AG04450 (cell line): ENCODE results near the gene DCHS2. TPM values are rescaled to one million over a fixed set of nuclear protein-coding genes. Genes with fewer than 3 reads are reported as not detected.
A peak's percentile ranks its signal among the peaks of the same experiment; 100 is the strongest.

Experiments
- CTCF ChIA-PET: fragments of 300-600, 350-600 bp; formaldehyde crosslinking; extraction: SDS; loops from one replicate; lab custom pipeline; 2022; ENCODE audit warnings: antibody characterized with exemption, inconsistent platforms; lab: Charles Lee
- POLR2A ChIA-PET: fragments of 350-600 bp; formaldehyde crosslinking; extraction: SDS; loops from one replicate; lab custom pipeline; 2021; ENCODE audit warnings: antibody characterized with exemption, inconsistent platforms; lab: Yijun Ruan, JAX
- DNase-seq: peaks from one replicate; pipeline ENCODE4 v3.0.0-alpha.2; 2011; ENCODE audit warnings: low read depth, low spot score
- H3K27ac ChIP-seq: one replicate; pipeline ENCODE4 v1.5.1; 2012; ENCODE audit warnings: low read depth, low read length, control low read depth
- H3K27me3 ChIP-seq: one replicate; pipeline ENCODE4 v1.6.0; 2012; ENCODE audit warnings: low read length; ENCODE audit not compliant: control insufficient read depth, insufficient read depth
- H3K4me3 ChIP-seq: 2 replicates; pipeline ENCODE4 v1.5.1; 2011; ENCODE audit warnings: mild to moderate bottlenecking, low read depth, low read length, control low read depth
- H3K9me3 ChIP-seq: 2 replicates; pipeline ENCODE4 v1.5.1; 2012; ENCODE audit warnings: low read length; ENCODE audit not compliant: control insufficient read depth, insufficient read depth
- polyA plus RNA-seq: library from polyadenylated mRNA; depleted of rRNA; stranded (reverse); fragments of >200 nt; gene quantifications from 2 replicates; pipeline ENCODE4 v1.2.3, GENCODE V29; 2011
- TF ChIP-seq, protein P1 (sequence below): IDR thresholded peaks from 2 replicates; pipeline ENCODE4 v1.5.1; 2011; ENCODE audit warnings: low read depth, low read length, control low read depth, inconsistent platforms

DCHS2 gene
- polyA plus RNA-seq, 1 experiment = not detected

DNA sequence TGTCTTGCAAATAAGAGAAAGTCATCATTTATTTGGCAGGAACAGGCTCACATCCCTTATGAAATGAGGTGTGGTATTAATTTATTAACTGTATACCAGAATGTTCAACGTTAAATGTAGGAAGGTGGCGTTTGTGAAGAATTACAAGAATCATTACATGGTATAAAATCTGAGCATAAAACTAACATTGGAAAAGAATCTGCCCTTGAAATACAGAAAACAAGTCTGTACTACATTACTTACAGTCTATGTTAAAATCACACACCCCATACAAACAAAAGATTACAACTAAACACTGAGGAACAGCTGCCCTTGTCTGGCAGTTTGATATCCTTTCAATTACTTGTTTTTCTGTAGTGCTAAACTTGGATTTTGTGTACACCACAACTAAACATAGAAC is 131.1 kb downstream of the DCHS2 start:
- TF ChIP-seq, protein P1, sequence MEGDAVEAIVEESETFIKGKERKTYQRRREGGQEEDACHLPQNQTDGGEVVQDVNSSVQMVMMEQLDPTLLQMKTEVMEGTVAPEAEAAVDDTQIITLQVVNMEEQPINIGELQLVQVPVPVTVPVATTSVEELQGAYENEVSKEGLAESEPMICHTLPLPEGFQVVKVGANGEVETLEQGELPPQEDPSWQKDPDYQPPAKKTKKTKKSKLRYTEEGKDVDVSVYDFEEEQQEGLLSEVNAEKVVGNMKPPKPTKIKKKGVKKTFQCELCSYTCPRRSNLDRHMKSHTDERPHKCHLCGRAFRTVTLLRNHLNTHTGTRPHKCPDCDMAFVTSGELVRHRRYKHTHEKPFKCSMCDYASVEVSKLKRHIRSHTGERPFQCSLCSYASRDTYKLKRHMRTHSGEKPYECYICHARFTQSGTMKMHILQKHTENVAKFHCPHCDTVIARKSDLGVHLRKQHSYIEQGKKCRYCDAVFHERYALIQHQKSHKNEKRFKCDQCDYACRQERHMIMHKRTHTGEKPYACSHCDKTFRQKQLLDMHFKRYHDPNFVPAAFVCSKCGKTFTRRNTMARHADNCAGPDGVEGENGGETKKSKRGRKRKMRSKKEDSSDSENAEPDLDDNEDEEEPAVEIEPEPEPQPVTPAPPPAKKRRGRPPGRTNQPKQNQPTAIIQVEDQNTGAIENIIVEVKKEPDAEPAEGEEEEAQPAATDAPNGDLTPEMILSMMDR = no peak
- no peak overlapping the region for H3K27ac ChIP-seq
- H3K4me3 ChIP-seq = no peak overlapping the region
- H3K27me3 ChIP-seq = no peaks in the 10 kb centered on the region
- H3K9me3 ChIP-seq = no peaks in the 10 kb centered on the region
- no peak for DNase-seq
- CTCF ChIA-PET = no interaction called here
- POLR2A ChIA-PET = no interaction called here

DNA sequence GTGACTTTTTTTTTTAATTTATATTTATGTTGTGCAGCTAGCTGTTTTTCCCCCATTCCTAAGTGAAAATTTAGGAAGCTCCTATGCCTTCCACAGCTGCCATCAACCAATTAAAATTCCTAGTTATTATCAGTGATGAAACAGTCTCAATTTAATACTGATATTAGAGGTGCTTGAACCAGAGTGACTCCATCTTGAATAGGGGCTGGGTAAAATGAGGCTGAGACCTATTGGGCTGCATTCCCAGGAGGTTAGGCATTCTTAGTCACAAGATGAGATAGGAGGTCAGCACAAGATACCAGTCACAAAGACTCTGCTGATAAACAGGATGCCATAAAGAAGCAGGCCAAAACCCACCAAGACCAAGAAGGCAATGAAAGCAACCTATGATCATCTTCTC is 136.7 kb downstream of the DCHS2 start:
- H3K4me3 ChIP-seq = no peak overlapping the region
- TF ChIP-seq, protein P1 = no peak
- ChIA-PET POLR2A (no interaction called here), CTCF (no interaction called here)
- no peaks in the 10 kb centered on the region for H3K9me3 ChIP-seq
- H3K27ac ChIP-seq = no peak overlapping the region
- no peaks in the 10 kb centered on the region for H3K27me3 ChIP-seq
- DNase-seq = no peak

DNA sequence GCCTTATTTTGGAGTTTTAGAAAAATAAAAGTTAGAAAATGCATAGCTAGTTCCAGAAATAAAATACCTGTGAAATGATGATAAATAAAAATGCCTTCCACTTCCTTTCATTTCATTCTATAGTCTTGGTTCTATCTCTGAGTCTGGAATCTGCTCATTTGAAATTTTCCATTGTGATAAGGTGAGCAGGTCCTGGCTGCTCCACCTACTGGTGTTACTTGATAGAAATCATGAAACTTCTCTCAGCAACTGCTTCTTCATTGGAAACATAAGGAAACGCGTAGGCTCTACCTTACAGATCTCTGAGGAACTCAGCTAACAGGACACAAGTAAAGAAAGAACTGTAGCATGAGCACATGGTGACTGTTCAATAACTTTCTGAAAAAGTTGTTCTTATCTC is 141.8 kb downstream of the DCHS2 start:
- CTCF ChIA-PET = interaction anchor here (0.5 kb wide), 1 partner anchor 15 kb away, joined by 3 read pairs; no protein-coding TSS in a partner anchor
- Histone ChIP-seq H3K27me3 (no peaks in the 10 kb centered on the region), H3K4me3 (no peak overlapping the region), H3K9me3 (no peaks in the 10 kb centered on the region), H3K27ac (no peak overlapping the region)
- TF ChIP-seq, protein P1 = peak; percentile 39
- no peak for DNase-seq
- POLR2A ChIA-PET = no interaction called here

DNA sequence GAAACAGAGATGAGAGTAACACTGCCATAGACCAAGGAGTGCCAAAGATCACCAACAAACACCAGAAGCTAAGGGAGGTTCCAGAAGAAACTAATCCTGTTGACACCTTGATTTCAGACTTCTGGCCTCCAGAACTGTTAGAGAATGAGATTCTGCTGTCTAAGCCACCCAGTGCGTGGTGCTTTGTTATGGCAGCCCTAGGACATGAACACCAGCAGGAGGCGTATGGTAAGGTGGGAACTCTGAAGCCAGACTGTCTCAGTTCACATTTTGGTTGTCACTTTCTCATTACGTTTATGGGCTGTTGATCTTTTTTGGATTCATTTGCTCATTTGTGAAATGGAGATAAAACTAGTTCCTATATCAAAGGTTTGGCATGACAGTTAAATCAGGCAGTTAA is 142.9 kb downstream of the DCHS2 start:
- no peaks in the 10 kb centered on the region for H3K9me3 ChIP-seq
- ChIA-PET POLR2A (no interaction called here), CTCF (no interaction called here)
- H3K27ac ChIP-seq = no peak overlapping the region
- TF ChIP-seq, protein P1 = no peak
- no peak overlapping the region for H3K4me3 ChIP-seq
- no peaks in the 10 kb centered on the region for H3K27me3 ChIP-seq
- no peak for DNase-seq

DNA sequence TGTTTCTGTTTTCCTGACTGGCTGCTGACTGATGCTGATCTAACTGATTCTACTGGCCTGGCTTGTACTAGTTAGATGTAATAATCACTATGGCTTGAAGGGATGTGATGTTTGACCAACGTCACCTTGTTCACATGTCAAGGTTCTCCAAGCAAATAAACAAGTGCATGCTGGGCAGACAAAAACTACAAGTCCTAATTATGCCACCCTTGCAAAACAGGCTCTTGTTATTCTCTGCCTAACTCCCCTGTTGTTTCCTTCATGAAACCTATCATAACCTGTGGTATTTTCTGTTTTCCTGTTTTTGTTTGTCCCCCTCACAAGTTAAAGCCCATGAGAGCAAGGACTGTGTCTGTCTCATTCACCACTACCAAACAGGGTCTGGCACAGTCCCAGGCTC is 146.2 kb downstream of the DCHS2 start:
- H3K27ac ChIP-seq = no peak overlapping the region
- H3K4me3 ChIP-seq = no peak overlapping the region
- no peaks in the 10 kb centered on the region for H3K27me3 ChIP-seq
- TF ChIP-seq, protein P1 = no peak
- CTCF ChIA-PET = no interaction called here
- no peaks in the 10 kb centered on the region for H3K9me3 ChIP-seq
- no peak for DNase-seq
- POLR2A ChIA-PET = no interaction called here
